Measurements from ENCODE around the gene CREBBP. TPM values are rescaled to one million over a fixed set of nuclear protein-coding genes. Genes with fewer than 3 reads are reported as not detected.

The CREBBP gene
- total RNA-seq, 4 donors from 2014 or later: 67.1 to 106 (median 91.0) TPM

GRCh38 chr16:3792472-3793012 lies 88.0 kb downstream of the CREBBP start:
- TF ChIP-seq CTCF (IDR thresholded peaks at IDR 0.05): no peak
- TF ChIP-seq EP300 (IDR thresholded peaks at IDR 0.05): no peak
- TF ChIP-seq POLR2A (IDR thresholded peaks at IDR 0.05): no peak
- no peak overlapping the region for H3K4me3 ChIP-seq
- WGBS, 2 donors: 78 to 80% methylated on average over 12 of the region's 12 CpGs
- peaks cover 0 to 50% (median 10%) of the 10 kb centered on the region in 4 donors for H3K4me1 ChIP-seq
- no peak for DNase-seq (ENCODE audit: low spot score in 2 of 2)
- peaks cover 0 to 38% (median 12%) of the 10 kb centered on the region in 3 donors for H3K36me3 ChIP-seq
- no peaks in the 10 kb centered on the region for H3K27me3 ChIP-seq
- H3K27ac ChIP-seq: peak overlapping the region in 3 of 4 donors; percentile 6 to 74 (median 45)
- no peaks in the 10 kb centered on the region for H3K9me3 ChIP-seq

- peaks cover 0 to 42% (median 6%) of the 10 kb centered on the region in 4 donors for H3K4me1 ChIP-seq
- 92 to 93% methylated on average over 8 of the region's 8 CpGs for WGBS, 2 donors
- no peaks in the 10 kb centered on the region for H3K9me3 ChIP-seq
- peaks cover 0 to 44% (median 12%) of the 10 kb centered on the region in 3 donors for H3K36me3 ChIP-seq
- no peak overlapping the region for H3K27ac ChIP-seq
- no peak for DNase-seq (ENCODE audit: low spot score in 2 of 2)
- H3K4me3 ChIP-seq: no peak overlapping the region
- TF ChIP-seq CTCF (IDR thresholded peaks at IDR 0.05) (no peak), EP300 (IDR thresholded peaks at IDR 0.05) (no peak), POLR2A (IDR thresholded peaks at IDR 0.05) (no peak)
- no peaks in the 10 kb centered on the region for H3K27me3 ChIP-seq
These were observed 88.8 kb downstream of the CREBBP start for GRCh38 chr16:3791701-3792100.

GRCh38 chr16:3789375-3790099 lies 91.0 kb downstream of the CREBBP start:
- WGBS, 2 donors: 83 to 92% methylated on average over 8 of the region's 8 CpGs
- peaks cover 0 to 62% (median 12%) of the 10 kb centered on the region in 3 donors for H3K36me3 ChIP-seq
- TF ChIP-seq POLR2A (IDR thresholded peaks at IDR 0.05): no peak
- TF ChIP-seq EP300 (IDR thresholded peaks at IDR 0.05): no peak
- TF ChIP-seq CTCF (IDR thresholded peaks at IDR 0.05): no peak
- no peak overlapping the region for H3K27ac ChIP-seq
- DNase-seq (ENCODE audit: low spot score in 2 of 2): no peak
- H3K4me1 ChIP-seq: peaks cover 0 to 25% (median 4%) of the 10 kb centered on the region in 4 donors
- no peak overlapping the region for H3K4me3 ChIP-seq
- no peaks in the 10 kb centered on the region for H3K27me3 ChIP-seq
- H3K9me3 ChIP-seq: no peaks in the 10 kb centered on the region

- Histone ChIP-seq H3K27ac (no peak overlapping the region), H3K27me3 (no peaks in the 10 kb centered on the region), H3K36me3 (peaks cover 0 to 66% (median 12%) of the 10 kb centered on the region in 3 donors), H3K4me3 (no peak overlapping the region), H3K4me1 (peaks cover 0 to 20% (median 4%) of the 10 kb centered on the region in 4 donors), H3K9me3 (no peaks in the 10 kb centered on the region)
- DNase-seq (ENCODE audit: low spot score in 2 of 2): no peak
- TF ChIP-seq CTCF (IDR thresholded peaks at IDR 0.05) (no peak), EP300 (IDR thresholded peaks at IDR 0.05) (no peak), POLR2A (IDR thresholded peaks at IDR 0.05) (no peak)
- 91 to 99% methylated on average over 8 to 9 of the region's 9 CpGs for WGBS, 2 donors
These were observed 91.7 kb downstream of the CREBBP start for GRCh38 chr16:3788711-3789374.
